ENCODE measurements around the gene ONECUT3. TPM values are rescaled to one million over a fixed set of nuclear protein-coding genes. Genes with fewer than 3 reads are reported as not detected.

ONECUT3 gene
- total and polyA plus RNA-seq, 8 donors: 0.06 to 0.08 (median 0.07) TPM; not detected in 2

- TF ChIP-seq, protein P1, sequence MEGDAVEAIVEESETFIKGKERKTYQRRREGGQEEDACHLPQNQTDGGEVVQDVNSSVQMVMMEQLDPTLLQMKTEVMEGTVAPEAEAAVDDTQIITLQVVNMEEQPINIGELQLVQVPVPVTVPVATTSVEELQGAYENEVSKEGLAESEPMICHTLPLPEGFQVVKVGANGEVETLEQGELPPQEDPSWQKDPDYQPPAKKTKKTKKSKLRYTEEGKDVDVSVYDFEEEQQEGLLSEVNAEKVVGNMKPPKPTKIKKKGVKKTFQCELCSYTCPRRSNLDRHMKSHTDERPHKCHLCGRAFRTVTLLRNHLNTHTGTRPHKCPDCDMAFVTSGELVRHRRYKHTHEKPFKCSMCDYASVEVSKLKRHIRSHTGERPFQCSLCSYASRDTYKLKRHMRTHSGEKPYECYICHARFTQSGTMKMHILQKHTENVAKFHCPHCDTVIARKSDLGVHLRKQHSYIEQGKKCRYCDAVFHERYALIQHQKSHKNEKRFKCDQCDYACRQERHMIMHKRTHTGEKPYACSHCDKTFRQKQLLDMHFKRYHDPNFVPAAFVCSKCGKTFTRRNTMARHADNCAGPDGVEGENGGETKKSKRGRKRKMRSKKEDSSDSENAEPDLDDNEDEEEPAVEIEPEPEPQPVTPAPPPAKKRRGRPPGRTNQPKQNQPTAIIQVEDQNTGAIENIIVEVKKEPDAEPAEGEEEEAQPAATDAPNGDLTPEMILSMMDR (IDR thresholded peaks at IDR 0.05): no peak
- ATAC-seq (no peak), DNase-seq (no peak)
- H3K27ac ChIP-seq: no peak overlapping the region
- H3K9me3 ChIP-seq: no peaks in the 10 kb centered on the region
- intact Hi-C loops (cut with DNase I): no loop called here
- peaks cover 8 to 17% of the 10 kb centered on the region in 2 donors for H3K4me1 ChIP-seq
- H3K4me3 ChIP-seq: no peak overlapping the region
- H3K27me3 ChIP-seq: no peaks in the 10 kb centered on the region
- peaks cover 0 to 6% of the 10 kb centered on the region in 2 donors for H3K36me3 ChIP-seq
Measured at GRCh38 chr19:1808395-1808731, 55.1 kb downstream of the ONECUT3 start.

DNA sequence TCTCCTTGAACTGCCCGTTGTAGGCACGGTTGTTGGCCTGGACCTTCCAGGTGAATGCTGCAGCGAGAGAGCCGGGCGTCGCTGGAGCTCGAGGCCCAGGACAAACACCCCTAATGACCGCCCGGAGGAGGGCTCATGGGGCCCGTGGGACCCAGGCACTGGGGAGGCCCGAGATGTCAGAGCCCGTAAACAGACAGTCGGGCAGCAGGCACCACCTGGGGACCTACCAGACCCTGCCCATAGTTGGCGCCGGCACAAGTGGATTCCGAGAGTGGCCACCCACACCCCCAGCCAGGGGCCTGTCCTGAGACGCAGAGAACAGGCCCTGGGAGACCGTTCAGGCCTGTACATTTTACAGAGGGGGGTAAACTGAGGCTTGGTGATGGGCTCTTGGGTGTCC lies 56.4 kb downstream of the ONECUT3 start:
- DNase-seq (peak in 1 of 4 donors; percentile 77), ATAC-seq (no peak)
- TF ChIP-seq, protein P1 (IDR thresholded peaks at IDR 0.05): no peak
- Histone ChIP-seq H3K9me3 (no peaks in the 10 kb centered on the region), H3K36me3 (peaks cover 0 to 6% of the 10 kb centered on the region in 2 donors), H3K4me1 (peaks cover 11 to 21% of the 10 kb centered on the region in 2 donors), H3K4me3 (no peak overlapping the region), H3K27me3 (no peaks in the 10 kb centered on the region), H3K27ac (no peak overlapping the region)
- intact Hi-C loops (cut with DNase I): no loop called here

GRCh38 chr19:1810439-1811160 lies 57.3 kb downstream of the ONECUT3 start:
- TF ChIP-seq, protein P1 (IDR thresholded peaks at IDR 0.05): no peak
- no peak overlapping the region for H3K27ac ChIP-seq
- H3K9me3 ChIP-seq: no peaks in the 10 kb centered on the region
- peaks cover 0 to 12% of the 10 kb centered on the region in 2 donors for H3K36me3 ChIP-seq
- intact Hi-C loops (cut with DNase I): no loop called here
- H3K27me3 ChIP-seq: no peaks in the 10 kb centered on the region
- ATAC-seq (no peak), DNase-seq (peak in 1 of 4 donors; percentile 77)
- peaks cover 11 to 21% of the 10 kb centered on the region in 2 donors for H3K4me1 ChIP-seq
- H3K4me3 ChIP-seq: no peak overlapping the region

DNA sequence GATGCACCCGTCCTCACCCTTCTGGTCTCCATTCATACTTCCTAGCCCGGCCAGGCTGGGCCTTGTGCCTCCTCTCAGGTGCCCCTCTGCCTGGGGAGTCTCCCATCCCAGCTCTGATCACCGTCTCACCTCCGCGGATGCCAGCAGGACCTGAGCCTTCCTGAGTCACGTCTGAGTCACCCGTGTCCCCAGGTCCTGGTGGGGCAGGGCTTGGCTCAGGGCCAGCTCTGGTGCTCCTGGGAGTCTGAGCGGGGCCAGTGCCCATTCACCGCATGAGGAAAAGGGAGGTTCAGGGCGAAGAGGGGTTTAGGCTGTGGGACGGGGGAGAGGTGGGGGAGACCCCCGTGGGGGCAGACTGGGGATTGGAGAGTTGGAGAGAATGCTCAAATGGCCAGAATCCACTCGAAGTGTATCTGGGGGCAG lies 58.2 kb downstream of the ONECUT3 start:
- Histone ChIP-seq H3K4me1 (peaks cover 11 to 21% of the 10 kb centered on the region in 2 donors), H3K27ac (peak overlapping the region in 1 of 2 donors; percentile 81), H3K36me3 (peaks cover 0 to 21% of the 10 kb centered on the region in 2 donors), H3K4me3 (peak overlapping the region; percentile 38 to 57), H3K27me3 (no peaks in the 10 kb centered on the region), H3K9me3 (no peaks in the 10 kb centered on the region)
- TF ChIP-seq, protein P1 (IDR thresholded peaks at IDR 0.05): no peak
- DNase-seq (peak in 2 of 4 donors; percentile 78 to 91), ATAC-seq (peak; percentile 9)
- intact Hi-C loops (cut with DNase I): no loop called here

- no peaks in the 10 kb centered on the region for H3K9me3 ChIP-seq
- no peaks in the 10 kb centered on the region for H3K27me3 ChIP-seq
- DNase-seq: no peak
- intact Hi-C loops (cut with DNase I): no loop called here
- TF ChIP-seq, protein P1 (IDR thresholded peaks at IDR 0.05): no peak
- H3K36me3 ChIP-seq: peaks cover 0 to 26% of the 10 kb centered on the region in 2 donors
- H3K4me1 ChIP-seq: peaks cover 11 to 21% of the 10 kb centered on the region in 2 donors
- H3K4me3 ChIP-seq: peak within 1 kb of the TSS; percentile 38 to 57
- H3K27ac ChIP-seq: peak within 1 kb of the TSS in 1 of 2 donors; percentile 81
- ATAC-seq: no peak
Measured at GRCh38 chr19:1811942-1812425, 58.7 kb downstream of the ONECUT3 start, which contains the start of gene ATP8B3. Gene ATP8B3, minus strand, starts transcription at chr19:1812276. Its CDS starts 540 bp downstream, at chr19:1811736.

Data from left lung (tissue), 10 donors.